ENCODE results near the gene ASH1L.

Gene ASH1L

DNA sequence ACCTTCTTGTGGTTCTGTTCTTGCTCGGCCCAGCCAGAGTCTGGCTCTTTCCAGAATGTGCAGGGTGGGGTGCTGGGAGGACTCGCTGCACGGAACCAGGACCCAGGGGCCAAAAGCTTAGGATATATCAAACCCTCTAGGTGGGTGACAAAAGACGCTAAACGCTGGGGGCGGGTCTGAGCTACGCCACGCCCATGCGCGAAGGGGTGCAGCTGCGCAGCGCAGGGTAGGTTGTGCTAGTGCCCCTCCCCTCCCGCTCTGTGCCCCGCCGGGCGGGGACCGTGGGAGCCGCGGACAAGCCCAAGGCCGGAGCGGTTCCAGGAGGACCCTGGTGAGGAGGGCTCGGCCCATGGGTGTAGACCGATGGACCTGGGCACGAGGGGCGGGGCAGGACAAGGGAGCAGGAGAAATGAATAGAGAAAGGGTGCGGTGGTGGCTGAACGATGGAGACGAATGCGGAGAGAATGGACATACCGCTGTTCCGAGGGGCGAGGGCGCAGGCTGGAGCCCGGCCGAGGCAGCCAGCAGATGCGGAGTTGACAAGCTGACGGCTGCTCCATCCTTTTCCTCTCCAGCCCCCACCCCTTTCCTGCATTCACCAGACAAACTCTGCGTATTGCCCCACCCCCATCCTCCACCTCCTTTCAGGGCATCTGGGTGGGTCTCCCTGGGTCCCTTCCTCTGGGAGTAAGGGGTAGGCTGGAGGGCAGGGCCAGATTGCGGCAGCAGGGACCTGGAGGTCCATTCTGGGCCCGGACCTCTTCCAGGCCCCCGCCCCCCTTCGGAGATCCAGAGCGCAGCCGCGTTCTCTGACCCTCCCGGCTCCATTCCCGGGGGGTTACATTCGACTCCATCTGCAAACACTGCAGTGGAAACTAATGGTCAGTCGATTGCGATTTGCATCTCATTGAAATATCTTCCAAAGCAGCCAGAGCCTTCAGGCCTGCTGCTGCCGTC lies 241.7 kb downstream of the ASH1L start, which contains the start of gene RUSC1:
Gene RUSC1, plus strand, starts transcription at position 234 of the 957 bp plus-strand sequence. CDS start 880 bp downstream, outside the sequence.
- H3K9me3 ChIP-seq (ENCODE audit: severe bottlenecking): no peaks in the 10 kb centered on the region
- peak; percentile 51 for DNase-seq
- peaks cover 64% of the 10 kb centered on the region for H3K36me3 ChIP-seq
- H3K27ac ChIP-seq: peak within 1 kb of the TSS; percentile 84
- no peaks in the 10 kb centered on the region for H3K27me3 ChIP-seq (ENCODE audit: insufficient read depth, low read depth, severe bottlenecking)
- H3K4me3 ChIP-seq (ENCODE audit: low read depth, low read length): peak within 1 kb of the TSS; percentile 84
- TF ChIP-seq, protein P1, sequence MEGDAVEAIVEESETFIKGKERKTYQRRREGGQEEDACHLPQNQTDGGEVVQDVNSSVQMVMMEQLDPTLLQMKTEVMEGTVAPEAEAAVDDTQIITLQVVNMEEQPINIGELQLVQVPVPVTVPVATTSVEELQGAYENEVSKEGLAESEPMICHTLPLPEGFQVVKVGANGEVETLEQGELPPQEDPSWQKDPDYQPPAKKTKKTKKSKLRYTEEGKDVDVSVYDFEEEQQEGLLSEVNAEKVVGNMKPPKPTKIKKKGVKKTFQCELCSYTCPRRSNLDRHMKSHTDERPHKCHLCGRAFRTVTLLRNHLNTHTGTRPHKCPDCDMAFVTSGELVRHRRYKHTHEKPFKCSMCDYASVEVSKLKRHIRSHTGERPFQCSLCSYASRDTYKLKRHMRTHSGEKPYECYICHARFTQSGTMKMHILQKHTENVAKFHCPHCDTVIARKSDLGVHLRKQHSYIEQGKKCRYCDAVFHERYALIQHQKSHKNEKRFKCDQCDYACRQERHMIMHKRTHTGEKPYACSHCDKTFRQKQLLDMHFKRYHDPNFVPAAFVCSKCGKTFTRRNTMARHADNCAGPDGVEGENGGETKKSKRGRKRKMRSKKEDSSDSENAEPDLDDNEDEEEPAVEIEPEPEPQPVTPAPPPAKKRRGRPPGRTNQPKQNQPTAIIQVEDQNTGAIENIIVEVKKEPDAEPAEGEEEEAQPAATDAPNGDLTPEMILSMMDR (IDR thresholded peaks at IDR 0.05; ENCODE audit: low read depth, low read length): no peak

DNA sequence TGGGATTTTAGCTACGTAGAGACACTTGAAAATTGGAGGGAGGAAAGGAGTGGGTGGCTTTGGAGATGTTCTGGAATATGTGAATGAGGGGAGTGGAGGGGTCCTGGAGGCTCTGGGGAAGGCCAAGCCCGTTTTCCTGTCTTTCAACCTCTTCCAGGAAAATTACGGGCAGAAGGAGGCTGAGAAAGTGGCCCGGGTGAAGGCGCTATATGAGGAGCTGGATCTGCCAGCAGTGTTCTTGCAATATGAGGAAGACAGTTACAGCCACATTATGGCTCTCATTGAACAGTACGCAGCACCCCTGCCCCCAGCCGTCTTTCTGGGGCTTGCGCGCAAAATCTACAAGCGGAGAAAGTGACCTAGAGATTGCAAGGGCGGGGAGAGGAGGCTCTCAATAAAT lies 242.4 kb downstream of the ASH1L start:
- no peaks in the 10 kb centered on the region for H3K9me3 ChIP-seq (ENCODE audit: severe bottlenecking)
- H3K4me3 ChIP-seq (ENCODE audit: low read depth, low read length): no peak overlapping the region
- H3K36me3 ChIP-seq: peaks cover 61% of the 10 kb centered on the region
- H3K27ac ChIP-seq: no peak overlapping the region
- DNase-seq: no peak
- TF ChIP-seq, protein P1 (IDR thresholded peaks at IDR 0.05; ENCODE audit: low read depth, low read length): no peak
- H3K27me3 ChIP-seq (ENCODE audit: insufficient read depth, low read depth, severe bottlenecking): no peaks in the 10 kb centered on the region

- peaks cover 67% of the 10 kb centered on the region for H3K36me3 ChIP-seq
- TF ChIP-seq, protein P1 (IDR thresholded peaks at IDR 0.05; ENCODE audit: low read depth, low read length): no peak
- H3K9me3 ChIP-seq (ENCODE audit: severe bottlenecking): no peaks in the 10 kb centered on the region
- H3K27me3 ChIP-seq (ENCODE audit: insufficient read depth, low read depth, severe bottlenecking): no peaks in the 10 kb centered on the region
- DNase-seq: no peak
- H3K27ac ChIP-seq: no peak overlapping the region
- no peak overlapping the region for H3K4me3 ChIP-seq (ENCODE audit: low read depth, low read length)
These were observed 243.1 kb downstream of the ASH1L start for GRCh38 chr1:155319536-155319935.

DNA sequence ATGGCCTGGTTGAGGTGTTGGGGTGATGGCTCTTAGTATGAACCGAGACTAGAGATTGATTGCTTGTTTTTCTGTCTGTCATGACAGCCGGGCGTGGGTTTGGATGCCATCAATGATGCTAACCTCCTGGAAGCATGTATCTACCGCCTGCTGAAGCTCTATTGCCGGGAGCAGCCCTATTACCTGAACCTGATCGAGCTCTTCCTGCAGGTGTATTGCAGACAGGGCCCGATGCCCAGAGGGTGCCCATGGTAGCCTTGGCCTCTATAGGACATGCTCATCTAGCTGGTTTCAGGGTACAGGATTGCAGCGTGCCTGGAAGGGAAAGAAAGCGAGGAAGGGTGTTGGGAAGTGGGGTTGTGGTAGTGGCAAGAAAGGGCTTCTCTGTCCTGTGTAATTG lies 244.5 kb downstream of the ASH1L start:
- TF ChIP-seq, protein P1 (IDR thresholded peaks at IDR 0.05; ENCODE audit: low read depth, low read length): no peak
- no peaks in the 10 kb centered on the region for H3K27me3 ChIP-seq (ENCODE audit: insufficient read depth, low read depth, severe bottlenecking)
- no peak for DNase-seq
- no peak overlapping the region for H3K27ac ChIP-seq
- H3K4me3 ChIP-seq (ENCODE audit: low read depth, low read length): no peak overlapping the region
- H3K9me3 ChIP-seq (ENCODE audit: severe bottlenecking): no peaks in the 10 kb centered on the region
- peaks cover 79% of the 10 kb centered on the region for H3K36me3 ChIP-seq

- no peak overlapping the region for H3K4me3 ChIP-seq (ENCODE audit: low read depth, low read length)
- no peaks in the 10 kb centered on the region for H3K27me3 ChIP-seq (ENCODE audit: insufficient read depth, low read depth, severe bottlenecking)
- H3K36me3 ChIP-seq: peaks cover 89% of the 10 kb centered on the region
- H3K9me3 ChIP-seq (ENCODE audit: severe bottlenecking): no peaks in the 10 kb centered on the region
- no peak for DNase-seq
- no peak overlapping the region for H3K27ac ChIP-seq
- TF ChIP-seq, protein P1 (IDR thresholded peaks at IDR 0.05; ENCODE audit: low read depth, low read length): no peak
These were observed 245.7 kb downstream of the ASH1L start for GRCh38 chr1:155316922-155317321.
